SIG-M5 treated with dmso at 0.1 percent for 504 hours (cell line): Measurements from ENCODE around the gene TRPC1.

Source experiments
- DNase-seq: peaks from one replicate; lab custom pipeline; 2025; ENCODE audit not compliant: unreplicated experiment; lab: John Stamatoyannopoulos, UW

TRPC1 gene

GRCh38 chr3:142837526-142837925, 113.7 kb downstream of the TRPC1 start:
- DNase-seq = peak; percentile 70

GRCh38 chr3:142839831-142840230, 116.0 kb downstream of the TRPC1 start:
- peak; percentile 8 for DNase-seq

- DNase-seq = peak; percentile 58
Observed at GRCh38 chr3:142844339-142844977, 120.6 kb downstream of the TRPC1 start.

- no peak for DNase-seq
Observed at GRCh38 chr3:142846779-142847577, 123.1 kb downstream of the TRPC1 start.

- no peak for DNase-seq
Observed at GRCh38 chr3:142849148-142849547, 125.3 kb downstream of the TRPC1 start.

GRCh38 chr3:142850395-142851023, 126.7 kb downstream of the TRPC1 start:
- DNase-seq = peak; percentile 100

- peak; percentile 10 for DNase-seq
Observed at GRCh38 chr3:142852009-142852408, 128.2 kb downstream of the TRPC1 start.

- peak; percentile 19 for DNase-seq
Observed at GRCh38 chr3:142853270-142854168, 129.7 kb downstream of the TRPC1 start.

- peak; percentile 69 for DNase-seq
Observed at GRCh38 chr3:142857056-142857455, 133.2 kb downstream of the TRPC1 start.
